Adrenal gland (tissue), 5 donors: ENCODE results near the gene EFEMP2.

Experiments used
- CTCF ChIP-seq, 6 experiments: fragments of 450-650 bp in 4 of 6; fragments of 200-600 bp in 2 of 6; sonication (generic) in 1 of 6; IDR thresholded peaks; 1 replicate in 5 of 6; 2 replicates in 1 of 6; pipeline versions ENCODE4 v1.5.1 to v1.8.0; 2016 to 2021; ENCODE audit warnings: antibody characterized with exemption in 6 of 6, mild to moderate bottlenecking in 2 of 6, moderate library complexity in 1 of 6
- POLR2A ChIP-seq, 2 donors: fragments of 450-650 bp; IDR thresholded peaks; one replicate each; pipeline ENCODE4 v1.6.1; 2017; ENCODE audit warnings: antibody characterized with exemption in 2 of 2, mild to moderate bottlenecking in 2 of 2, moderate library complexity in 1 of 2
- donor health status: DM: no; HTN: no; CAD: no.

- TF ChIP-seq CTCF (IDR thresholded peaks at IDR 0.05) (no peak), POLR2A (IDR thresholded peaks at IDR 0.05) (peak in 1 of 2 donors; percentile 55)
Observed at GRCh38 chr11:65873318-65874156, 937 bp upstream of the EFEMP2 start.
